ENCODE data around the gene HSP90AA1.

HSP90AA1 gene

GRCh38 chr14:102103062-102103695 lies 16.3 kb upstream of the HSP90AA1 start:
- no peak for DNase-seq (ENCODE audit: low read depth)
- no peak overlapping the region for H3K4me3 ChIP-seq (ENCODE audit: control insufficient read depth, low read depth, low read length)
- TF ChIP-seq CTCF (conservative IDR thresholded peaks at IDR 0.05; ENCODE audit: control insufficient read depth, insufficient read depth, low read depth, low read length) = no peak

- no peak for TF ChIP-seq CTCF (conservative IDR thresholded peaks at IDR 0.05; ENCODE audit: control insufficient read depth, insufficient read depth, low read depth, low read length)
- H3K4me3 ChIP-seq (ENCODE audit: control insufficient read depth, low read depth, low read length) = no peak overlapping the region
- no peak for DNase-seq (ENCODE audit: low read depth)
Observed at GRCh38 chr14:102097441-102098135, 10.7 kb upstream of the HSP90AA1 start.

- peak; percentile 87 for TF ChIP-seq CTCF (conservative IDR thresholded peaks at IDR 0.05; ENCODE audit: control insufficient read depth, insufficient read depth, low read depth, low read length)
- peak overlapping the region; percentile 6 for H3K4me3 ChIP-seq (ENCODE audit: control insufficient read depth, low read depth, low read length)
- peak; percentile 84 for DNase-seq (ENCODE audit: low read depth)
Observed at GRCh38 chr14:102096569-102097188, 9.8 kb upstream of the HSP90AA1 start.

- no peak for TF ChIP-seq CTCF (conservative IDR thresholded peaks at IDR 0.05; ENCODE audit: control insufficient read depth, insufficient read depth, low read depth, low read length)
- DNase-seq (ENCODE audit: low read depth) = no peak
- H3K4me3 ChIP-seq (ENCODE audit: control insufficient read depth, low read depth, low read length) = peak overlapping the region; percentile 6
Observed at GRCh38 chr14:102095871-102096568, 9.2 kb upstream of the HSP90AA1 start.

GRCh38 chr14:102095231-102095870 lies 8.5 kb upstream of the HSP90AA1 start:
- DNase-seq (ENCODE audit: low read depth) = peak; percentile 59
- no peak for TF ChIP-seq CTCF (conservative IDR thresholded peaks at IDR 0.05; ENCODE audit: control insufficient read depth, insufficient read depth, low read depth, low read length)
- no peak overlapping the region for H3K4me3 ChIP-seq (ENCODE audit: control insufficient read depth, low read depth, low read length)

- no peak for DNase-seq (ENCODE audit: low read depth)
- TF ChIP-seq CTCF (conservative IDR thresholded peaks at IDR 0.05; ENCODE audit: control insufficient read depth, insufficient read depth, low read depth, low read length) = no peak
Observed at GRCh38 chr14:102094101-102094500, 7.3 kb upstream of the HSP90AA1 start.

More at GRCh38 chr14:102094101-102094500, 7.3 kb upstream of the HSP90AA1 start:
- no peak overlapping the region for H3K4me3 ChIP-seq (ENCODE audit: control insufficient read depth, low read depth, low read length)
